SJSA1 (cell line): Measurements from ENCODE around the gene ZC3H12A. TPM values are rescaled to one million over a fixed set of nuclear protein-coding genes. Genes with fewer than 3 reads are reported as not detected.

ENCODE experiments used
- DNase-seq, 2 experiments: peaks; one replicate each; pipeline ENCODE4 v3.0.0-alpha.2; 2015 to 2020; ENCODE audit warnings: low spot score in 2 of 2, low read depth in 1 of 2
- H3K27ac ChIP-seq: fragments of 250-450 bp; sonication (Bioruptor Pico); 2 replicates; pipeline ENCODE4 v1.5.1; 2020; ENCODE audit warnings: mild to moderate bottlenecking, moderate library complexity
- H3K27me3 ChIP-seq: fragments of 250-450 bp; sonication (Bioruptor Pico); replicated peaks from 2 replicates; pipeline ENCODE4 v1.5.1; 2020; ENCODE audit warnings: mild to moderate bottlenecking, moderate library complexity
- H3K36me3 ChIP-seq: fragments of 250-450 bp; sonication (Bioruptor Pico); 2 replicates; pipeline ENCODE4 v1.5.1; 2020; ENCODE audit warnings: mild to moderate bottlenecking
- H3K4me1 ChIP-seq: fragments of 250-450 bp; sonication (Bioruptor Pico); replicated peaks from 2 replicates; pipeline ENCODE4 v1.6.1; 2021; ENCODE audit warnings: mild to moderate bottlenecking
- H3K4me3 ChIP-seq: fragments of 250-450 bp; sonication (Bioruptor Pico); 2 replicates; pipeline ENCODE4 v1.5.1; 2020; ENCODE audit warnings: mild to moderate bottlenecking
- H3K9me3 ChIP-seq: fragments of 250-450 bp; sonication (Bioruptor Pico); replicated peaks from 2 replicates; pipeline ENCODE4 v1.5.1; 2020; ENCODE audit warnings: mild to moderate bottlenecking
- total RNA-seq: library from RNA; depleted of rRNA; stranded (reverse); fragments of >200 nt; shearing (Covaris generic); gene quantifications from 2 replicates; pipeline ENCODE4 v1.2.3, GENCODE V29; 2014; rRNA removed

The ZC3H12A gene
- 4.0 and 7.1 TPM in 2 replicates for total RNA-seq

- DNase-seq = peak; percentile 81 to 87
- H3K9me3 ChIP-seq = no peaks in the 10 kb centered on the region; the same call in 1 of the 2 replicates
- peak within 1 kb of the TSS; percentile 60 for H3K4me3 ChIP-seq
- H3K4me1 ChIP-seq = peaks cover 81% of the 10 kb centered on the region
- peak within 1 kb of the TSS; percentile 43 for H3K27ac ChIP-seq
- no peaks in the 10 kb centered on the region for H3K27me3 ChIP-seq
- peaks cover 38% of the 10 kb centered on the region for H3K36me3 ChIP-seq
These were observed at the start of gene ZC3H12A for GRCh38 chr1:37474046-37474696. Gene ZC3H12A (plus strand): TSS chr1:37474580. CDS start chr1:37475497, 917 bp downstream.

DNA sequence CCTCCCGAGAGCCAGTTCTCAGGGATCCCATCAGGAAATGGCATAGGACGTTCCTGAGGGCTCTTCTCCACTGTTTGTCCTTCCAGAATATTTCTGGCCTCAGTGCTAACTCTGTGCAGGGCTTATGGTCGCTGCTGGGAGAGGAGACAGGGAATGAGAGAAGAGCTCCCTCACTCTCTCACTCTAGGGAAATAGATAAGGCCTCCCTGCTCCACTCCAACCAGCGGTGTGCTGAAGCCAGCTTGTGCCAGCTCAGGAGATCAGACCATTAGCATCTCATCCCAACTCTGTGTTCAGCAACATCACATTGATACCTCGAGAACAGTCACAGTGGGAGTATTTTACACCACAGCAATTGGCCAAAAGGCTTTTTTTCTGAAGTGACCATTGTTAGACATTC, 49.2 kb upstream of the ZC3H12A start:
- H3K27ac ChIP-seq = no peak overlapping the region
- DNase-seq = no peak
- peaks cover 6% of the 10 kb centered on the region; the same call in 1 of the 2 replicates for H3K27me3 ChIP-seq
- no peaks in the 10 kb centered on the region for H3K9me3 ChIP-seq
- H3K36me3 ChIP-seq = no peaks in the 10 kb centered on the region
- H3K4me1 ChIP-seq = no peaks in the 10 kb centered on the region
- no peak overlapping the region for H3K4me3 ChIP-seq

GRCh38 chr1:37429029-37429428, 45.4 kb upstream of the ZC3H12A start:
- peaks cover 26% of the 10 kb centered on the region for H3K27me3 ChIP-seq
- DNase-seq = no peak
- H3K4me3 ChIP-seq = no peak overlapping the region
- no peaks in the 10 kb centered on the region for H3K4me1 ChIP-seq
- no peak overlapping the region for H3K27ac ChIP-seq
- H3K9me3 ChIP-seq = no peaks in the 10 kb centered on the region
- no peaks in the 10 kb centered on the region for H3K36me3 ChIP-seq

GRCh38 chr1:37430103-37430985, 44.0 kb upstream of the ZC3H12A start:
- no peaks in the 10 kb centered on the region for H3K4me1 ChIP-seq
- H3K9me3 ChIP-seq = no peaks in the 10 kb centered on the region
- no peaks in the 10 kb centered on the region for H3K36me3 ChIP-seq
- H3K4me3 ChIP-seq = no peak overlapping the region
- DNase-seq = no peak
- peaks cover 32% of the 10 kb centered on the region for H3K27me3 ChIP-seq
- no peak overlapping the region for H3K27ac ChIP-seq

- Histone ChIP-seq H3K27ac (no peak overlapping the region), H3K36me3 (no peaks in the 10 kb centered on the region), H3K4me3 (no peak overlapping the region), H3K9me3 (no peaks in the 10 kb centered on the region), H3K27me3 (peaks cover 34% of the 10 kb centered on the region), H3K4me1 (no peaks in the 10 kb centered on the region)
- no peak for DNase-seq
These were observed 41.7 kb upstream of the ZC3H12A start for GRCh38 chr1:37432716-37433115.

GRCh38 chr1:37433171-37433570, 41.2 kb upstream of the ZC3H12A start:
- Histone ChIP-seq H3K27ac (no peak overlapping the region), H3K27me3 (peaks cover 30% of the 10 kb centered on the region), H3K36me3 (no peaks in the 10 kb centered on the region), H3K4me3 (no peak overlapping the region), H3K4me1 (no peaks in the 10 kb centered on the region), H3K9me3 (no peaks in the 10 kb centered on the region)
- no peak for DNase-seq

GRCh38 chr1:37434292-37435225, 39.8 kb upstream of the ZC3H12A start:
- H3K4me3 ChIP-seq = no peak overlapping the region
- H3K36me3 ChIP-seq = no peaks in the 10 kb centered on the region
- peak; percentile 46 to 68 for DNase-seq
- peaks cover 30% of the 10 kb centered on the region for H3K27me3 ChIP-seq
- H3K4me1 ChIP-seq = no peaks in the 10 kb centered on the region
- no peak overlapping the region for H3K27ac ChIP-seq
- no peaks in the 10 kb centered on the region for H3K9me3 ChIP-seq

GRCh38 chr1:37437087-37437486, 37.3 kb upstream of the ZC3H12A start:
- no peaks in the 10 kb centered on the region for H3K36me3 ChIP-seq
- DNase-seq = no peak
- peaks cover 27% of the 10 kb centered on the region for H3K27me3 ChIP-seq
- no peak overlapping the region for H3K4me3 ChIP-seq
- no peaks in the 10 kb centered on the region for H3K4me1 ChIP-seq
- no peaks in the 10 kb centered on the region for H3K9me3 ChIP-seq
- no peak overlapping the region for H3K27ac ChIP-seq

DNA sequence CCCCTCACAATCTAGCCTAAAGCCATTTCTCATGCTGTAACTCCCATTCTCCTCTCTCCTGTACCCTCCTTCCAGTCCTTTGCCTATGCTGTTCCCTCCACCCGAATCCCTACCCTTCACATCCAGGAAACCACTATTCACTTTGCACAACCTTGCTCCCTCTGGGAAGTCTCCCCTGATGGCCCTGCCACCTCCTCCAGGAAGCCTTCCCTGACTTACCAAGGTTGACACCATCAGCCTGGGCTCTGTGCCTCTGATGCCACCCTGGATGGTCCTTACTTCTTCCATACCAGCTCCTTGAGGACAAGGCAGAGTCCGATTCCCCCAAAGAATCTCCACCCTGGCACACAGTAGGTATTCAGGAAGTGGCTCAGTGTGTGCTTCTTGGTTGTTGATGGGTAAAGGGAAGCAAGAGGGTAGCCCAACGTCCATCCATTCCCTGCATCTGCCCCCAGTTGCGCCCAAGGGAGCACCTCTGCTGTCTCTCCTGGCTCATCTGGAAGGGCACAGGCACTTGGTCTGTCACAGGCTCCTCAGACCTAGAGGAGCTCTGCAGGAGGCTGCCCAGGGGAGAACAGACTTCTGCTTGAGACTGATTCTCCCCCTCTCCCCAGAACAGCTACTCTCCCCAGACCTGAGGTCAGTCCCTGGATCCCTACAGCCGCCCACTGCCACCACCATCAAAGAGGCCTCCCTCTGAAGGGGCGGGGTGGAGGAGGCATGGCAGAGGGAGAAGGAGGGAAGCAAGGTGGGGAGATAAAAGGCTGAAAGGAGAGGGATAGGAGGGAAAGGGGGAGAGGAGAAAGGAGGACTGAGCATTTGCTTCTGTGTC, 36.1 kb upstream of the ZC3H12A start:
- H3K9me3 ChIP-seq = no peaks in the 10 kb centered on the region
- H3K27ac ChIP-seq = no peak overlapping the region
- no peak for DNase-seq
- H3K36me3 ChIP-seq = no peaks in the 10 kb centered on the region
- no peaks in the 10 kb centered on the region for H3K4me1 ChIP-seq
- H3K27me3 ChIP-seq = peaks cover 17% of the 10 kb centered on the region
- no peak overlapping the region for H3K4me3 ChIP-seq

DNA sequence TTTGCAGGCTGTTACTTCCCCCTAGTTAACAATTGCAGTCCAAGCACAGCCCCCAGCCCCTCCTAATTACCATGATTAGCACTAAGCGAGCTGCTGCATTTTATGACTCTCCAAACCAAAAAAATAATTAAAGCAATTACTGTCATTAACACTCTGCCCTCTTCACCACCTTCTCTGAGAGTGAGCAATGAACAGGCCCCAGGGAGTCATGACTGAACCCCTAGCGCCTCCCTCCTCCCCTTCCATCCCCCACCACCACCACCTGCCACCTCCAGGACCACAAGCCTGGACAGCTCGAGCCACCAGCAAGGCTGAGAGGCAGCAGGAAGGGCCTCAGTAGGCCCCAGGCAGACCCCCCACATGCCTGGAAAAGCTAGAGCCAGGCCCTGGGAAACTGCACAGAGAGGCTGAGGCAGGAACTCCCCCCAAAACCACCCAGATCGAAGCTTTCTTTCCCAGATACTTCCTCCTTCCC, 35.5 kb upstream of the ZC3H12A start:
- DNase-seq = no peak
- Histone ChIP-seq H3K4me3 (no peak overlapping the region), H3K27me3 (peaks cover 12% of the 10 kb centered on the region), H3K4me1 (no peaks in the 10 kb centered on the region), H3K36me3 (no peaks in the 10 kb centered on the region), H3K9me3 (no peaks in the 10 kb centered on the region), H3K27ac (no peak overlapping the region)

DNA sequence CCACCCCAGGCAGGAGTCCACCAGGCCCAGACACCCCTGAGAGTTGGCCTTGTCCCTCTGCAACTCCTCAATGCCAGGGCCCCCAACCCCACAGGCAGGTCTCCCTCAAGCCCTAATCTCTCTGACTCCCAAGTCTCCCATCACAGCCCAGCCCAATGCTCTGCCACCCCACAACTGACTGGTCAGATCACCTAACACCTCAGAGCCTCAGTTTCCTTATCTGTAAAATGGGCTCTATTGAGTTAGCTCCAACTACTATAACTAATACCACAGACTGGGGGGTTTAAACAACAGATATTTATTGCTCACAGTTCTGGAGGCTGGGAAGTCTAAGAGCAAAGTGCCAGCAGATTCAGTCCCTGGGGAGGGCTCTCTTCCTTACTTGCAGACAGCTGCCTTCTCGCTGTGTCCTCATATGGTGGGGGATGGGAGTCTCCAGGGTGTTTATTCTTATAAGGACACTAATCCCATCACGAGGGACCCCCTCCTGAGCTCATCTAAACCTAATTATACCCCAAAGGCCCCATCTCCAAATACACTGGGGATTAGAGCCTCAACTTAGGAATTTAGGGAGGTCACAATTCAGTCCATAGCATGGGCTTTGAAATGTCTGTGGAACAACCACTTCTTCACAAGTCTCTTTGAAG, 34.9 kb upstream of the ZC3H12A start:
- Histone ChIP-seq H3K27ac (no peak overlapping the region), H3K36me3 (no peaks in the 10 kb centered on the region), H3K9me3 (no peaks in the 10 kb centered on the region), H3K4me1 (no peaks in the 10 kb centered on the region), H3K27me3 (peaks cover 9% of the 10 kb centered on the region), H3K4me3 (no peak overlapping the region)
- DNase-seq = no peak

DNA sequence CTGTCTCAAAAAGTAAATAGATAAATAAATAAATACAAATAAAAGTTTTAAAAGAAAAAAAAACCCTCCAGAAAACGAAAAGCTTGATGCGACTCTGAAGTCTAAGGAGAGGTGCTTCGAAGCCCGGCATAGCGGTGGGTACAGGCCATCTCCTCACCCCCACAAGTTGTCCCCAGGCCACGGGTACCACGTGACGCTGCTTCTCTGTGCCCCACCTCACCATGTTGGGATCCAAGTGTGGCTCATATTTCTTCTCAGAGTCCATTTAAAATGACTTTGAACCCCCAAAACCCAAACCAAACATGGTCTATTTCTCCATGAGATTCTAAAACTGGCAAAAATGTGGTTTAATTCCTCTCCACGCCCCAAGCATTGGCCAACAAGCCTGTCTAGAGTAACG, 32.9 kb upstream of the ZC3H12A start:
- Histone ChIP-seq H3K27me3 (peaks cover 9% of the 10 kb centered on the region; the same call in 1 of the 2 replicates), H3K9me3 (no peaks in the 10 kb centered on the region), H3K36me3 (no peaks in the 10 kb centered on the region), H3K27ac (no peak overlapping the region), H3K4me1 (no peaks in the 10 kb centered on the region), H3K4me3 (no peak overlapping the region)
- no peak for DNase-seq
